ENCODE measurements around the gene ARHGAP26. TPM values are rescaled to one million over a fixed set of nuclear protein-coding genes. Genes with fewer than 3 reads are reported as not detected.

The ARHGAP26 gene
- total and polyA plus RNA-seq, 2 donors (not counting 3 experiments of a cell fraction or from before 2014, with no cell fraction given) = 3.1 to 16.2 TPM

DNA sequence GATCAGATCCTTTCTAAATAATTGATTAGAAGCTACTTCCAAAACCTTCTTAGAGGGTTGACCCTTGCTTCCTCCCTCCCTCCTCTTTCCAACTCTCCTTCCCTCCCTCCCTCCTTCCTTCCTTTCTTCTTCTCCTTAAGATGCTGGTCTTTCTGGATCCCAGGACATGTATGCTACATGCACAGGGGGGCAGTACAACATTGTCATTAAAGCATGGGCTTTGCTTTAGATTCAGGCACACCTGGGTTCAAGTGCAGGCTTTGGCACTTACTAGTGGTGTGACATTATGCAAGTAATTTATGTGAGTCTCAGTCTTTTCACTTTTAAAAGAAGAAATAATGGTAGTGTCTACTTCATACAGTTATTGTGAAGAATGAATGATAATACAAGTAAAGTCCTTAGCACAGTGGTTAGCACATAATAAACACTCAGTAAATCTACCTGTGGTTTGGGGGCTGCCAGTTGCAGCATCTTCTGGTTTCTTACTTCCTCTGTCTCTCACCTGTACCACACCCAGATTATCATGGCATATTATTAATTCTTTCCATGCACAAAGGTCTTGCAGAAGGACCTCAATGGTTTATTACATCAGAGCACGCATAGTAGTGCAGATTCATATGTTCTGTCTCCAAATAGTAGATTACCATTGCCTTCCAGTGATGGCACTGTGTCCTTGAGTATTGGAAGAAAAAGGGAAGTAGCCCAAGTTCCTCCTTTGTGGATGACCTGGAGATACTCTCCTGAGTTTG is 154.1 kb downstream of the ARHGAP26 start:
- no TSS peak for BruUV-seq (replicated peaks)
- no peak overlapping the region for H3K9ac ChIP-seq (replicated peaks; ENCODE audit: extremely low read depth, insufficient read depth, low read length)
- no peak for FAIRE-seq
- CTCF ChIA-PET = interaction anchor here (1.0 to 5.0 kb wide), 9 partner anchors 11 to 1218 kb away, joined by 4 to 29 read pairs (median 7); no protein-coding TSS in a partner anchor
- H2AFZ ChIP-seq (ENCODE audit: low read depth, low read length) = no peak overlapping the region
- H3K9me3 ChIP-seq (replicated peaks; ENCODE audit: control insufficient read depth, insufficient read depth, low read length) = no peaks in the 10 kb centered on the region
- H3K4me2 ChIP-seq (ENCODE audit: insufficient read depth, low read length) = no peak overlapping the region
- H3K27ac ChIP-seq (ENCODE audit: insufficient read depth, low read depth, low read length) = no peak overlapping the region
- peaks cover 34% of the 10 kb centered on the region for H3K4me1 ChIP-seq (ENCODE audit: control insufficient read depth, extremely low read depth, insufficient read depth, low read length)
- DNase-seq (ENCODE audit: low read depth, low spot score) = no peak
- dilution Hi-C loops (cut with MboI; ENCODE audit: extremely low pct_ligation_motif_present, low sequenced_read_pairs) = no loop called here
- no peak overlapping the region for H3K4me3 ChIP-seq (replicated peaks in 1 of 3; ENCODE audit: insufficient read depth in 1 of 3, low read depth in 1 of 3, low read length in 3 of 3)
- POLR2A ChIA-PET = no interaction called here
- no peaks in the 10 kb centered on the region for H4K20me1 ChIP-seq (replicated peaks; ENCODE audit: control insufficient read depth, extremely low read depth, insufficient read depth, low read length)
- TF ChIP-seq CTCF (IDR thresholded peaks at IDR 0.05; ENCODE audit: extremely low read depth in 1 of 2, insufficient read depth in 1 of 2, low read depth in 1 of 2, low read length in 2 of 2) = no peak
- TF ChIP-seq MYC (IDR thresholded peaks at IDR 0.05; ENCODE audit: low read depth, low read length) = no peak
- no peak for TF ChIP-seq POLR2A (IDR thresholded peaks at IDR 0.05; ENCODE audit: low read depth, low read length)
- TF ChIP-seq FOS (IDR thresholded peaks at IDR 0.05; ENCODE audit: borderline replicate concordance, insufficient read depth, low read length) = no peak
- no peak for TF ChIP-seq POLR2AphosphoS5 (IDR thresholded peaks at IDR 0.05; ENCODE audit: insufficient read depth, low read depth, low read length)
- no peak for TF ChIP-seq MAX (IDR thresholded peaks at IDR 0.05; ENCODE audit: insufficient read depth, insufficient read length)
- no peak for TF ChIP-seq JUN (IDR thresholded peaks at IDR 0.05; ENCODE audit: borderline replicate concordance, insufficient read depth, insufficient read length, low read depth)
- no peak for TF ChIP-seq GATA2 (IDR thresholded peaks at IDR 0.05; ENCODE audit: insufficient read depth, insufficient read length, low read depth, low read length)
- TF ChIP-seq EZH2 (IDR thresholded peaks at IDR 0.05; ENCODE audit: borderline replicate concordance, low read depth, low read length, severe bottlenecking) = no peak
- H3K79me2 ChIP-seq (ENCODE audit: control insufficient read depth, insufficient read depth, low read length) = no peaks in the 10 kb centered on the region
- no peaks in the 10 kb centered on the region for H3K36me3 ChIP-seq (ENCODE audit: control insufficient read depth in 2 of 2, extremely low read depth in 1 of 2, insufficient read depth in 2 of 2, low read length in 2 of 2)
- intact Hi-C loops (cut with micrococcal nuclease) = loop anchor here (1.0 to 10.0 kb wide), 5 partner anchors 203 to 1268 kb away; no protein-coding TSS in a partner anchor
- H3K27me3 ChIP-seq (ENCODE audit: control insufficient read depth in 2 of 2, insufficient read depth in 2 of 2, low read length in 2 of 2) = no peaks in the 10 kb centered on the region
- H3K9me1 ChIP-seq (replicated peaks; ENCODE audit: control insufficient read depth, extremely low read depth, insufficient read depth, low read length) = no peaks in the 10 kb centered on the region
